ENCODE data around the gene CCDC167.

CCDC167 gene

GRCh38 chr6:37473364-37474095, 26.2 kb downstream of the CCDC167 start:
- H3K79me2 ChIP-seq (ENCODE audit: insufficient read depth, low read depth), result no peaks in the 10 kb centered on the region
- no peaks in the 10 kb centered on the region for H4K20me1 ChIP-seq (ENCODE audit: insufficient read depth)
- H3K27ac ChIP-seq, result no peak overlapping the region
- H3K9ac ChIP-seq, result no peak overlapping the region
- H3K4me2 ChIP-seq, result no peak overlapping the region
- no peak for TF ChIP-seq CTCF (conservative IDR thresholded peaks at IDR 0.05; ENCODE audit: low read depth, low read length)
- H3K4me1 ChIP-seq (ENCODE audit: low read depth, poor library complexity, severe bottlenecking), result no peaks in the 10 kb centered on the region
- H3K27me3 ChIP-seq (ENCODE audit: insufficient read depth, low read depth), result no peaks in the 10 kb centered on the region
- H3K36me3 ChIP-seq (ENCODE audit: insufficient read depth), result no peaks in the 10 kb centered on the region
- H3K4me3 ChIP-seq (IDR thresholded peaks at IDR 0.05; ENCODE audit: insufficient read depth, low read depth, low read length), result no peak overlapping the region
- H2AFZ ChIP-seq (ENCODE audit: low read depth), result no peak overlapping the region

- no peaks in the 10 kb centered on the region for H3K27me3 ChIP-seq (ENCODE audit: insufficient read depth, low read depth)
- no peaks in the 10 kb centered on the region for H3K36me3 ChIP-seq (ENCODE audit: insufficient read depth)
- H3K4me2 ChIP-seq, result no peak overlapping the region
- no peak overlapping the region for H3K9ac ChIP-seq
- TF ChIP-seq CTCF (conservative IDR thresholded peaks at IDR 0.05; ENCODE audit: low read depth, low read length), result no peak
- no peaks in the 10 kb centered on the region for H3K4me1 ChIP-seq (ENCODE audit: low read depth, poor library complexity, severe bottlenecking)
- no peak overlapping the region for H3K4me3 ChIP-seq (IDR thresholded peaks at IDR 0.05; ENCODE audit: insufficient read depth, low read depth, low read length)
- H2AFZ ChIP-seq (ENCODE audit: low read depth), result no peak overlapping the region
- H3K79me2 ChIP-seq (ENCODE audit: insufficient read depth, low read depth), result no peaks in the 10 kb centered on the region
- no peak overlapping the region for H3K27ac ChIP-seq
- no peaks in the 10 kb centered on the region for H4K20me1 ChIP-seq (ENCODE audit: insufficient read depth)
These were observed 32.0 kb downstream of the CCDC167 start for GRCh38 chr6:37467718-37468117.

- Histone ChIP-seq H3K36me3 (ENCODE audit: insufficient read depth) (no peaks in the 10 kb centered on the region), H3K79me2 (ENCODE audit: insufficient read depth, low read depth) (no peaks in the 10 kb centered on the region)
These were observed 36.6 kb downstream of the CCDC167 start for GRCh38 chr6:37463110-37463509.

GRCh38 chr6:37460805-37461204, 38.9 kb downstream of the CCDC167 start:
- H3K27me3 ChIP-seq (ENCODE audit: insufficient read depth, low read depth), result no peaks in the 10 kb centered on the region
- no peak overlapping the region for H3K4me2 ChIP-seq
- H3K9ac ChIP-seq, result no peak overlapping the region
- H3K79me2 ChIP-seq (ENCODE audit: insufficient read depth, low read depth), result no peaks in the 10 kb centered on the region
- no peaks in the 10 kb centered on the region for H3K4me1 ChIP-seq (ENCODE audit: low read depth, poor library complexity, severe bottlenecking)
- H3K27ac ChIP-seq, result no peak overlapping the region
- H4K20me1 ChIP-seq (ENCODE audit: insufficient read depth), result no peaks in the 10 kb centered on the region
- no peak for TF ChIP-seq CTCF (conservative IDR thresholded peaks at IDR 0.05; ENCODE audit: low read depth, low read length)
- no peak overlapping the region for H3K4me3 ChIP-seq (IDR thresholded peaks at IDR 0.05; ENCODE audit: insufficient read depth, low read depth, low read length)
- no peak overlapping the region for H2AFZ ChIP-seq (ENCODE audit: low read depth)
- H3K36me3 ChIP-seq (ENCODE audit: insufficient read depth), result no peaks in the 10 kb centered on the region

More at GRCh38 chr6:37463110-37463509, 36.6 kb downstream of the CCDC167 start:
- Histone ChIP-seq H2AFZ (ENCODE audit: low read depth) (no peak overlapping the region), H3K4me3 (IDR thresholded peaks at IDR 0.05; ENCODE audit: insufficient read depth, low read depth, low read length) (no peak overlapping the region), H3K4me1 (ENCODE audit: low read depth, poor library complexity, severe bottlenecking) (no peaks in the 10 kb centered on the region), H3K27ac (no peak overlapping the region), H3K4me2 (no peak overlapping the region), H3K27me3 (ENCODE audit: insufficient read depth, low read depth) (no peaks in the 10 kb centered on the region), H4K20me1 (ENCODE audit: insufficient read depth) (no peaks in the 10 kb centered on the region), H3K9ac (no peak overlapping the region)
- TF ChIP-seq CTCF (conservative IDR thresholded peaks at IDR 0.05; ENCODE audit: low read depth, low read length), result no peak

Data from KMS-11 (cell line).